Fibroblast of lung (primary cell): Measurements from ENCODE around the gene PPFIBP1.

ENCODE experiments used
- EZH2 ChIP-seq: IDR thresholded peaks from 2 replicates; pipeline ENCODE4 v1.5.1; 2012; ENCODE audit warnings: low read length, control low read depth, mild to moderate bottlenecking; ENCODE audit errors: missing control alignments
- TF ChIP-seq, protein P1 (sequence below), 2 donors: IDR thresholded peaks in 1 of 2; conservative IDR thresholded peaks in 1 of 2; 1 replicate in 1 of 2; 2 replicates in 1 of 2; pipeline ENCODE4 v1.5.1; 2011 to 2012; ENCODE audit warnings: low read length in 2 of 2, control low read depth in 1 of 2, inconsistent platforms in 1 of 2, low read depth in 1 of 2, mild to moderate bottlenecking in 1 of 2

- TF ChIP-seq, protein P1, sequence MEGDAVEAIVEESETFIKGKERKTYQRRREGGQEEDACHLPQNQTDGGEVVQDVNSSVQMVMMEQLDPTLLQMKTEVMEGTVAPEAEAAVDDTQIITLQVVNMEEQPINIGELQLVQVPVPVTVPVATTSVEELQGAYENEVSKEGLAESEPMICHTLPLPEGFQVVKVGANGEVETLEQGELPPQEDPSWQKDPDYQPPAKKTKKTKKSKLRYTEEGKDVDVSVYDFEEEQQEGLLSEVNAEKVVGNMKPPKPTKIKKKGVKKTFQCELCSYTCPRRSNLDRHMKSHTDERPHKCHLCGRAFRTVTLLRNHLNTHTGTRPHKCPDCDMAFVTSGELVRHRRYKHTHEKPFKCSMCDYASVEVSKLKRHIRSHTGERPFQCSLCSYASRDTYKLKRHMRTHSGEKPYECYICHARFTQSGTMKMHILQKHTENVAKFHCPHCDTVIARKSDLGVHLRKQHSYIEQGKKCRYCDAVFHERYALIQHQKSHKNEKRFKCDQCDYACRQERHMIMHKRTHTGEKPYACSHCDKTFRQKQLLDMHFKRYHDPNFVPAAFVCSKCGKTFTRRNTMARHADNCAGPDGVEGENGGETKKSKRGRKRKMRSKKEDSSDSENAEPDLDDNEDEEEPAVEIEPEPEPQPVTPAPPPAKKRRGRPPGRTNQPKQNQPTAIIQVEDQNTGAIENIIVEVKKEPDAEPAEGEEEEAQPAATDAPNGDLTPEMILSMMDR (conservative IDR thresholded peaks at IDR 0.05 in 1 of 2, IDR thresholded peaks at IDR 0.05 in 1 of 2; ENCODE audit: low read depth in 1 of 2, low read length in 2 of 2), result no peak
- TF ChIP-seq EZH2, result no peak
These were observed 17.3 kb upstream of the PPFIBP1 start for GRCh38 chr12:27506645-27507189.
